HG03457 (cell line): Measurements from ENCODE around the gene GLB1L2.

ENCODE experiments used
- ATAC-seq: cut with Tn5 transposase; IDR thresholded peaks from one replicate; pipeline ENCODE4 v1.9.1; 2021; ENCODE audit warnings: moderate number of reproducible peaks; ENCODE audit not compliant: unreplicated experiment

GLB1L2 gene

GRCh38 chr11:134401825-134402809 lies 70.3 kb downstream of the GLB1L2 start:
- no peak for ATAC-seq

- ATAC-seq = no peak
These were observed 71.1 kb downstream of the GLB1L2 start for GRCh38 chr11:134402910-134403309.

GRCh38 chr11:134404575-134405341 lies 73.0 kb downstream of the GLB1L2 start:
- ATAC-seq = no peak

- ATAC-seq = no peak
These were observed 73.6 kb downstream of the GLB1L2 start for GRCh38 chr11:134405436-134405835.

GRCh38 chr11:134405841-134406240 lies 74.1 kb downstream of the GLB1L2 start:
- ATAC-seq = no peak

GRCh38 chr11:134406264-134407185 lies 74.7 kb downstream of the GLB1L2 start:
- no peak for ATAC-seq

GRCh38 chr11:134407321-134407828 lies 75.6 kb downstream of the GLB1L2 start:
- no peak for ATAC-seq

GRCh38 chr11:134407923-134408322 lies 76.1 kb downstream of the GLB1L2 start:
- ATAC-seq = no peak

GRCh38 chr11:134409552-134410429 lies 78.0 kb downstream of the GLB1L2 start:
- ATAC-seq = no peak

- ATAC-seq = no peak
These were observed 79.0 kb downstream of the GLB1L2 start for GRCh38 chr11:134410766-134411165.

- ATAC-seq = no peak
These were observed 80.6 kb downstream of the GLB1L2 start, which contains the start of gene B3GAT1 for GRCh38 chr11:134412203-134413042. Gene B3GAT1, minus strand, starts transcription at chr11:134412242. Its CDS starts 24,583 bp downstream, at chr11:134387659.

GRCh38 chr11:134413043-134413825 lies 81.4 kb downstream of the GLB1L2 start:
- ATAC-seq = no peak

GRCh38 chr11:134413826-134414731 lies 82.3 kb downstream of the GLB1L2 start:
- ATAC-seq = no peak

GRCh38 chr11:134414766-134415765 lies 83.3 kb downstream of the GLB1L2 start:
- ATAC-seq = no peak

- no peak for ATAC-seq
These were observed 84.9 kb downstream of the GLB1L2 start for GRCh38 chr11:134416726-134417125.
